Measurements from ENCODE around the gene ASB13.

ASB13 gene

GRCh38 chr10:5692461-5693358 lies 26.3 kb upstream of the ASB13 start (continued):
- TF ChIP-seq ZNF664 (tag by site-specific recombination; IDR thresholded peaks at IDR 0.05): no peak
- no peak for TF ChIP-seq HOXD13 (CRISPR knock-in tag; IDR thresholded peaks at IDR 0.05; ENCODE audit: borderline replicate concordance)
- peak; percentile 80 for TF ChIP-seq ZBTB20 (tag by site-specific recombination; IDR thresholded peaks at IDR 0.05)
- TF ChIP-seq ZNF610 (tag by site-specific recombination; IDR thresholded peaks at IDR 0.05; ENCODE audit: borderline replicate concordance): peak; percentile 65; the same call in 1 of the 2 replicates
- TF ChIP-seq, protein P1, sequence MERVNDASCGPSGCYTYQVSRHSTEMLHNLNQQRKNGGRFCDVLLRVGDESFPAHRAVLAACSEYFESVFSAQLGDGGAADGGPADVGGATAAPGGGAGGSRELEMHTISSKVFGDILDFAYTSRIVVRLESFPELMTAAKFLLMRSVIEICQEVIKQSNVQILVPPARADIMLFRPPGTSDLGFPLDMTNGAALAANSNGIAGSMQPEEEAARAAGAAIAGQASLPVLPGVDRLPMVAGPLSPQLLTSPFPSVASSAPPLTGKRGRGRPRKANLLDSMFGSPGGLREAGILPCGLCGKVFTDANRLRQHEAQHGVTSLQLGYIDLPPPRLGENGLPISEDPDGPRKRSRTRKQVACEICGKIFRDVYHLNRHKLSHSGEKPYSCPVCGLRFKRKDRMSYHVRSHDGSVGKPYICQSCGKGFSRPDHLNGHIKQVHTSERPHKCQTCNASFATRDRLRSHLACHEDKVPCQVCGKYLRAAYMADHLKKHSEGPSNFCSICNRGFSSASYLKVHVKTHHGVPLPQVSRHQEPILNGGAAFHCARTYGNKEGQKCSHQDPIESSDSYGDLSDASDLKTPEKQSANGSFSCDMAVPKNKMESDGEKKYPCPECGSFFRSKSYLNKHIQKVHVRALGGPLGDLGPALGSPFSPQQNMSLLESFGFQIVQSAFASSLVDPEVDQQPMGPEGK (tag by site-specific recombination; IDR thresholded peaks at IDR 0.05): peak; percentile 90
- TF ChIP-seq ZNF660 (tag by site-specific recombination; IDR thresholded peaks at IDR 0.05): 0 out of 2 replicates have a peak, but pooled peaks have one; percentile 30
- peak; percentile 97 for TF ChIP-seq ZIC2 (tag by site-specific recombination; IDR thresholded peaks at IDR 0.05)
- TF ChIP-seq KLF17 (tag by site-specific recombination; IDR thresholded peaks at IDR 0.05): peak; percentile 52; the same call in 1 of the 2 replicates
- peak; percentile 43 for TF ChIP-seq ZNF629 (tag by site-specific recombination; IDR thresholded peaks at IDR 0.05)
- peak; percentile 71 for TF ChIP-seq ZNF2 (tag by site-specific recombination; IDR thresholded peaks at IDR 0.05)
- TF ChIP-seq ATF2 (tag by site-specific recombination; IDR thresholded peaks at IDR 0.05; ENCODE audit: low read depth): no peak
- peak; percentile 98 for TF ChIP-seq ZFHX2 (tag by site-specific recombination; conservative IDR thresholded peaks at IDR 0.05)
- TF ChIP-seq ZNF394 (tag by site-specific recombination; IDR thresholded peaks at IDR 0.05; ENCODE audit: borderline replicate concordance): peak; percentile 78
- TF ChIP-seq ZBTB17 (tag by site-specific recombination; IDR thresholded peaks at IDR 0.05): peak; percentile 80
- no peak for TF ChIP-seq ZNF175 (tag by site-specific recombination; IDR thresholded peaks at IDR 0.05)
- peak; percentile 47; the same call in 1 of the 2 replicates for TF ChIP-seq ZNF692 (tag by site-specific recombination; IDR thresholded peaks at IDR 0.05)
- TF ChIP-seq ZNF426 (tag by site-specific recombination; IDR thresholded peaks at IDR 0.05): no peak
- no peak; the same call in 1 of the 2 replicates for TF ChIP-seq HIC1 (tag by site-specific recombination; IDR thresholded peaks at IDR 0.05)
- TF ChIP-seq GLIS1 (tag by site-specific recombination; IDR thresholded peaks at IDR 0.05): peak; percentile 97
- peak; percentile 84 for TF ChIP-seq ZNF600 (tag by site-specific recombination; IDR thresholded peaks at IDR 0.05)
- no peak for TF ChIP-seq REST (tag by site-specific recombination; IDR thresholded peaks at IDR 0.05)
- peak; percentile 94 for TF ChIP-seq GLIS2 (tag by site-specific recombination; IDR thresholded peaks at IDR 0.05)
- peak; percentile 92 for TF ChIP-seq ZNF423 (tag by site-specific recombination; IDR thresholded peaks at IDR 0.05)
- TF ChIP-seq ZBTB8A (tag by site-specific recombination; IDR thresholded peaks at IDR 0.05): peak; percentile 98
- TF ChIP-seq ZBTB26 (tag by site-specific recombination; optimal IDR thresholded peaks at IDR 0.05): peak; percentile 75

Data from HEK293 (cell line).